ENCODE results near the gene COLEC12.

DNA sequence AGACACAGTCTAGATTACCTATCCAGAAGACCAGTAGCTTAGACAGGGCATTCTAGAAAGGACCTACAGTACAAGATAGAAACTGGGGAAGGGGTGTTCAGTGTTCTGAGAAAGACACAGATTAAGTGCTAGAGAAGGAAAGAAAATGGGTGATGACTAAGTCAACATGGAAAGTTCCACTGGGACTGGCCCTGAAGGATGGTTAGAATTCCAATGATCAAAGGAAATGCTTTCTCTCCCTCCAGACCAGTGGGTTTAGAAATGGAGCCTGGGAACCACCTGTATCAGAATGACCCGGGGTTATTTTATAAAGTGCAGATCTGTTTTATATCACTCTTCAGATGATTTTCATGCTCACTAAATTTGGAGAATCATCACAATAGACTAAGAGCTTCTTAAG is 5.8 kb upstream of the COLEC12 start:
- TF ChIP-seq, protein P1, sequence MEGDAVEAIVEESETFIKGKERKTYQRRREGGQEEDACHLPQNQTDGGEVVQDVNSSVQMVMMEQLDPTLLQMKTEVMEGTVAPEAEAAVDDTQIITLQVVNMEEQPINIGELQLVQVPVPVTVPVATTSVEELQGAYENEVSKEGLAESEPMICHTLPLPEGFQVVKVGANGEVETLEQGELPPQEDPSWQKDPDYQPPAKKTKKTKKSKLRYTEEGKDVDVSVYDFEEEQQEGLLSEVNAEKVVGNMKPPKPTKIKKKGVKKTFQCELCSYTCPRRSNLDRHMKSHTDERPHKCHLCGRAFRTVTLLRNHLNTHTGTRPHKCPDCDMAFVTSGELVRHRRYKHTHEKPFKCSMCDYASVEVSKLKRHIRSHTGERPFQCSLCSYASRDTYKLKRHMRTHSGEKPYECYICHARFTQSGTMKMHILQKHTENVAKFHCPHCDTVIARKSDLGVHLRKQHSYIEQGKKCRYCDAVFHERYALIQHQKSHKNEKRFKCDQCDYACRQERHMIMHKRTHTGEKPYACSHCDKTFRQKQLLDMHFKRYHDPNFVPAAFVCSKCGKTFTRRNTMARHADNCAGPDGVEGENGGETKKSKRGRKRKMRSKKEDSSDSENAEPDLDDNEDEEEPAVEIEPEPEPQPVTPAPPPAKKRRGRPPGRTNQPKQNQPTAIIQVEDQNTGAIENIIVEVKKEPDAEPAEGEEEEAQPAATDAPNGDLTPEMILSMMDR (IDR thresholded peaks at IDR 0.05; ENCODE audit: insufficient read depth, low read length, poor library complexity, severe bottlenecking) = no peak
- TF ChIP-seq EZH2phosphoT487 (conservative IDR thresholded peaks at IDR 0.05; ENCODE audit: low read length) = no peak
